ENCODE data around the gene FCHSD2.

GRCh38 chr11:73114110-73114834, 27.8 kb downstream of the FCHSD2 start:
- TF ChIP-seq POLR3A (IDR thresholded peaks at IDR 0.05; ENCODE audit: borderline replicate concordance, extremely low read depth, insufficient read depth, insufficient read length) (no peak), TBP (optimal IDR thresholded peaks at IDR 0.05; ENCODE audit: low read depth, low read length) (no peak), RBM25 (IDR thresholded peaks at IDR 0.05; ENCODE audit: low read depth, low read length, severe bottlenecking) (no peak), POLR2AphosphoS5 (IDR thresholded peaks at IDR 0.05; ENCODE audit: control insufficient read depth, insufficient read depth, low read depth, low read length) (no peak), JUNB (CRISPR knock-in tag; conservative IDR thresholded peaks at IDR 0.05) (no peak), YY1 (IDR thresholded peaks at IDR 0.05; ENCODE audit: borderline replicate concordance in 1 of 3, control insufficient read depth in 1 of 3, extremely low read depth in 1 of 3, insufficient read depth in 3 of 3, insufficient read length in 1 of 3, insufficient replicate concordance in 2 of 3, low read depth in 1 of 3, low read length in 2 of 3) (no peak), FOXO4 (CRISPR knock-in tag; IDR thresholded peaks at IDR 0.05) (no peak), KLF10 (CRISPR knock-in tag; IDR thresholded peaks at IDR 0.05) (no peak), NFATC3 (IDR thresholded peaks at IDR 0.05) (no peak), ZFPM2 (CRISPR knock-in tag; IDR thresholded peaks at IDR 0.05) (no peak), ZBTB34 (CRISPR knock-in tag; IDR thresholded peaks at IDR 0.05) (no peak), CTCF (IDR thresholded peaks at IDR 0.05 in 2 of 3, conservative IDR thresholded peaks at IDR 0.05 in 1 of 3; ENCODE audit: insufficient read depth in 2 of 3, low read depth in 1 of 3, low read length in 3 of 3) (no peak)

Measured in K562 (cell line).